ENCODE results near the gene ZFAND6.
"Not testable (repeated sequence)": the region's sequence is repeated elsewhere in the genome, so short reads cannot be mapped to it uniquely, and the experiment has no call there.

ZFAND6 gene

DNA sequence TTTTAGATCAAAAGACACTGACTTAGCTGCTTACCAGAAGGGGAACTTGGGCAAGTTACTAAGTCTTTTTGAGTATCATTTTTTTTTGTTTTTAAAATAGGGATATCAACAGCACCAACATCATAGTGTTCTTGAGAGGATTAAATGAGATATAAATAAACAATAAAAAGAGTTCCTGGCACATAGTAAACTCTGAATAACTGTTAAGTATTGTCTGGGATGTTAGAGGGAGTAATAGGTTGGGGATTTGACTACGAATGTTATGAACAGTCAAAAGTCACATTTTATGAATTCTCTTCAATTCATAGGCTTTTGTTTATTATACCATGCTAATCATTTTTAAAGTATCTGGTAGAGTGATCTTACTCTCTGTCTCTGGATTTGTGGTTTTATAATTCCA, 55.5 kb downstream of the ZFAND6 start:
- DNase-seq = no peak
- H3K27me3 ChIP-seq (replicated peaks) = no peaks in the 10 kb centered on the region
- no peaks in the 10 kb centered on the region for H3K36me3 ChIP-seq (replicated peaks)
- no peak overlapping the region for H3K4me3 ChIP-seq (ENCODE audit: low read depth, low read length)
- TF ChIP-seq, protein P1, sequence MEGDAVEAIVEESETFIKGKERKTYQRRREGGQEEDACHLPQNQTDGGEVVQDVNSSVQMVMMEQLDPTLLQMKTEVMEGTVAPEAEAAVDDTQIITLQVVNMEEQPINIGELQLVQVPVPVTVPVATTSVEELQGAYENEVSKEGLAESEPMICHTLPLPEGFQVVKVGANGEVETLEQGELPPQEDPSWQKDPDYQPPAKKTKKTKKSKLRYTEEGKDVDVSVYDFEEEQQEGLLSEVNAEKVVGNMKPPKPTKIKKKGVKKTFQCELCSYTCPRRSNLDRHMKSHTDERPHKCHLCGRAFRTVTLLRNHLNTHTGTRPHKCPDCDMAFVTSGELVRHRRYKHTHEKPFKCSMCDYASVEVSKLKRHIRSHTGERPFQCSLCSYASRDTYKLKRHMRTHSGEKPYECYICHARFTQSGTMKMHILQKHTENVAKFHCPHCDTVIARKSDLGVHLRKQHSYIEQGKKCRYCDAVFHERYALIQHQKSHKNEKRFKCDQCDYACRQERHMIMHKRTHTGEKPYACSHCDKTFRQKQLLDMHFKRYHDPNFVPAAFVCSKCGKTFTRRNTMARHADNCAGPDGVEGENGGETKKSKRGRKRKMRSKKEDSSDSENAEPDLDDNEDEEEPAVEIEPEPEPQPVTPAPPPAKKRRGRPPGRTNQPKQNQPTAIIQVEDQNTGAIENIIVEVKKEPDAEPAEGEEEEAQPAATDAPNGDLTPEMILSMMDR (IDR thresholded peaks at IDR 0.05; ENCODE audit: low read depth, low read length, missing control alignments) = no peak
- no peak overlapping the region for H3K27ac ChIP-seq
- in situ Hi-C loops (cut with HindIII; ENCODE audit: low pct_ligation_motif_present, low sequenced_read_pairs) = no loop called here

DNA sequence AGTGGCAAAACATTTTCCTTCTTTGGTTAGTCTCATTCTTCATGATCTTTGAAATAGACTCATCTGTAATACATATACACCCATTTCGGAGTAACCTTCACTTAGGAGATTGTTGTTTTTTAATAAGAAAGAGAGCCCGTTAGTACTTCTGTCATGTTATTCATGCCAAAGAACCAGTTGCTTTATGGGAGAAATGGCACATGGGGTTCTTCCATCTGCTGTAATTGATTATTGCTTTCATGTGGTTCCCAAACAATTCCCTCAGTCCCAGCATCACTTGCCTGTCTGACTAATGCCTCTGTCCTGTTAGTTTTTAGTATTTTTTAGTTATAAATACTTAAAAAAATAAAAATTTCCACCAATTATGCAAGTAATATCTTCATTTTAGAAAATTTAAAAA, 59.5 kb downstream of the ZFAND6 start:
- Histone ChIP-seq H3K27ac (no peak overlapping the region), H3K36me3 (replicated peaks) (peaks cover 3% of the 10 kb centered on the region), H3K4me3 (ENCODE audit: low read depth, low read length) (no peak overlapping the region), H3K27me3 (replicated peaks) (no peaks in the 10 kb centered on the region)
- TF ChIP-seq, protein P1 (IDR thresholded peaks at IDR 0.05; ENCODE audit: low read depth, low read length, missing control alignments) = no peak
- DNase-seq = no peak
- in situ Hi-C loops (cut with HindIII; ENCODE audit: low pct_ligation_motif_present, low sequenced_read_pairs) = no loop called here

DNA sequence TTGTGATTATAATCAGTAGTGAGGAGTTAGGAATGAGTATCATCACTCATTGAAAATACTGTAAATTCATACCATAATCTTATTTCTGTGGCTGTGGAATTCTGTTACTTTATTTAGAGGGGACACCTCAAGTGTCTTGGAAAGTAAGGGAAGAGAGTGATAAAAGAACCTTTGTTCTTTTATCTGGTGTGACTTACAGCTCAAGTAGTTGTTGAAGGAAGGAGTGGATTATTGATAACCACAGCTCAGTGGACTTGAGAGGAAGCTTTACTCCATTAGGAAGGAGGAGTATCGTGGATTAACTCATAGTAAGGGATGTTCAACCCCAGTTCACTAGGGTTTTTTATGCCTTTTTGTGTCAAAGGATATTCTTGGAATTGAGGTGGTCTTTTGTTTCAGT, 61.2 kb downstream of the ZFAND6 start:
- peaks cover 7% of the 10 kb centered on the region for H3K36me3 ChIP-seq (replicated peaks)
- H3K4me3 ChIP-seq (ENCODE audit: low read depth, low read length) = no peak overlapping the region
- in situ Hi-C loops (cut with HindIII; ENCODE audit: low pct_ligation_motif_present, low sequenced_read_pairs) = no loop called here
- no peak for DNase-seq
- TF ChIP-seq, protein P1 (IDR thresholded peaks at IDR 0.05; ENCODE audit: low read depth, low read length, missing control alignments) = no peak
- no peaks in the 10 kb centered on the region for H3K27me3 ChIP-seq (replicated peaks)
- H3K27ac ChIP-seq = no peak overlapping the region

DNA sequence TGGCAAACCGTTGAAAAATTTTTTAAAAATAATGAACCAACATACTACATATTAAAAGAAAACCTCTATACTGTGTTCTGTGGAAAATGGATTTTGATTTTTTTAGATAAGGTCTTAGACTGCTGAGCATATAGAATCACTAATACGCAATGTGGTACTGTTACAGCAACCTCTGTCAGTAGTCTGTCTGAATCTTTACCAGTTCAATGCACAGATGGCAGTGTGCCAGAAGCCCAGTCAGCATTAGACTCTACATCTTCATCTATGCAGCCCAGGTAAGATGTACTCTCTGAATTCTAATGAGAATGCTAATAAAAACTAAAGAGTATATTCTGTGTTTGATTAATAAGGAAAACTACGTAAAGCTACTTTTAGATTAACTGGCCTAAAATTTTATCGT, 62.1 kb downstream of the ZFAND6 start:
- Histone ChIP-seq H3K27ac (no peak overlapping the region), H3K36me3 (replicated peaks) (peaks cover 10% of the 10 kb centered on the region), H3K27me3 (replicated peaks) (no peaks in the 10 kb centered on the region), H3K4me3 (ENCODE audit: low read depth, low read length) (no peak overlapping the region)
- no peak for DNase-seq
- in situ Hi-C loops (cut with HindIII; ENCODE audit: low pct_ligation_motif_present, low sequenced_read_pairs) = no loop called here
- TF ChIP-seq, protein P1 (IDR thresholded peaks at IDR 0.05; ENCODE audit: low read depth, low read length, missing control alignments) = no peak

DNA sequence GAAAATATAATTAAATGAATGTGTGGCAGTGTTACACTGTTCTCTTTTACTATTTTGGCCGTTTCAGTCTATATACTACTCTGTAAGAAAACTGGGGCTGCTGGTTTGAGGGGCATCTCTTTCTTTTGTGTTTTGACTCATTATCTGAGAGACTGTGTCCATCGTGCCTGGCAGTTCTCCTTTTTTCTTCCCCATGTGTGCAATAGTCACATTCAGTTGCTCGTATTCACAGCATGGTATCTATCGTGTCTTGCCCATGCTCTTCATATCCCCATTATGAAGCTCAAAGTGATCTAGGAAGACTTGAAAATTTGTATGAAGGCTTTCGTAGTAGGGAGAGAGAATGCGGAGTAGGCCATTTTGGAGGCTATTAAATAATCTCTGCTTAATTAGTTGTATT, 63.6 kb downstream of the ZFAND6 start:
- Histone ChIP-seq H3K36me3 (replicated peaks) (peaks cover 10% of the 10 kb centered on the region), H3K4me3 (ENCODE audit: low read depth, low read length) (no peak overlapping the region), H3K27ac (no peak overlapping the region), H3K27me3 (replicated peaks) (no peaks in the 10 kb centered on the region)
- DNase-seq = no peak
- in situ Hi-C loops (cut with HindIII; ENCODE audit: low pct_ligation_motif_present, low sequenced_read_pairs) = no loop called here
- TF ChIP-seq, protein P1 (IDR thresholded peaks at IDR 0.05; ENCODE audit: low read depth, low read length, missing control alignments) = no peak

DNA sequence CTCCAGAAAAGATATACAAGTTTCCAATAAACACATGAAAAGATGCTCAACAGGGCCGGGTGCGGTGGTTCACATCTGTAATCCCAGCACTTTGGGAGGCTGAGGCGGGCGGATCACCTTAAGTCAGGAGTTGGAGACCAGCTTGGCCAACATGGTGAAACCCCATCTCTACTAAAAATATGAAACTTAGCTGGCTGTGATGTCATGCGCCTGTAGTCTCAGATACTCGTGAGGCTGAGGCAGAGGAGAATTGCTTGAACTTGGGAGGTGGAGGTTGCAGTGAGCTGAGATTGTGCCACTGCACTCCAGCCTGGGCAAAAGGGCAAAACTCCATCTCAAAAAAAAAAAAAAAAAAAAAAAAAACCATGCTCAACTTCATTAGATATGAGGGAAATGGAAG, 67.8 kb downstream of the ZFAND6 start:
- peaks cover 14% of the 10 kb centered on the region for H3K36me3 ChIP-seq (replicated peaks)
- H3K27ac ChIP-seq; H3K4me3 ChIP-seq (ENCODE audit: low read depth, low read length); H3K27me3 ChIP-seq (replicated peaks); DNase-seq; in situ Hi-C loops (cut with HindIII; ENCODE audit: low pct_ligation_motif_present, low sequenced_read_pairs): not testable (repeated sequence)
